GM18867 (cell line): Measurements from ENCODE around the gene CEP83.

ENCODE experiments used
- ATAC-seq: cut with Tn5 transposase; IDR thresholded peaks from one replicate; pipeline ENCODE4 v1.9.1; 2021; ENCODE audit warnings: mild to moderate bottlenecking, moderate library complexity; ENCODE audit not compliant: unreplicated experiment

Gene CEP83

GRCh38 chr12:94312378-94312777, 147.3 kb downstream of the CEP83 start:
- ATAC-seq = no peak

DNA sequence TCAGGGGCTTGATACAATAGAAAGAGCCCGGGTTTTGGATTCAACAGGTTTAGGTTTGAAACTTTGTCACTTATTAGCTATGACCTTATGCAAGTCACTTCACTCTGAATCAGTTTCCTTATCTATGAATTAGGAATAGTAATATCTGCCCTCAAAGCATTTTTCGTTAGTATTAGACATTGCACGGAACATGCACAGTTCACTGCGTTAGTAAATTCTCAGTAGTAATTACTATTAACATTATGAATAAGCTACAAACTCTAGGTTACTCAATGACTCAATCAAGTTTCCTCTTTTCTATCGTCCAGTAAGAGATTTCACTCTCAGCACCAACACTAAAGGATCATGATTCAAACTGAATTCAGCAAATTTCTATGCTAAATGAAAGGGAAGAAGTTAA, 150.3 kb downstream of the CEP83 start:
- ATAC-seq = peak; percentile 63

GRCh38 chr12:94308612-94309011, 151.1 kb downstream of the CEP83 start:
- ATAC-seq = no peak

DNA sequence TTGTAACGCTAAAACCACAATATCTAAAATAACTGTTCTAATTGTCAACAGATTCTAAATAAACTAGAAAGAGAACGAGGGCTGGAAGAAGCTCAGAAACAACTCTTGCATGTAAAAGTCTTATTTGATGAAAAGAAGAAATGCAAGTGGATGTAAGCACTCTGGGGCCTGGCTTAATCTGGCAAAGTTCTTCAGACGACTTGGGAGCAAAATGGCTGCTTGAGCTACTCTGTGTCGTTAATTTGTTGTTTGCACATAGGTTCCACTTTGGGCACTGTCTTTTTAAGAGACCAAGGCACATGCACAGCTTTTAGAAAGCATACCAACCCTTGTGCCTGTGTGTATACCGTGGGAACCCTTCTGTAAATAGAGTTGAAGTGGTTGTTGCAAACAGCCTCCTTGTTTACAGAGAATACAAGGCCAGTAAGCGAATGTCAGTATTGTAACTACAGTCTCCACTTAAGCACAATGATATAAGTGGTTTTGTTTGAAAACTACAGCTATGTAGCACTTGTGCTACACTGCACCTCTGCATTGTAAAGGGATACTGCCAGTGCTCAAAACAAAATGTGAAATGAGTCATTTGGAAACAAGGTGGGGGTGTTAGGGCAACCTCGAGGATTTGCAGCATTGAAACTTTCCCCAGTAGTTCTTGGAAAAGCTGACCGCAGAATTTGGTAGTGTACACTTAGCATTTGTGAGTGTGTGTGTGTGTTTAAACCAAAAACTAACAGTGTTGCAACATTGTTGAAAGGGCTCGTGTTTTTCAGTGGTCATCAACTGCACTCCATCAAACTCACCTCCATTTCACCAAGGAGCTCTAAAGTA, 154.3 kb downstream of the CEP83 start:
- ATAC-seq = peak; percentile 63

DNA sequence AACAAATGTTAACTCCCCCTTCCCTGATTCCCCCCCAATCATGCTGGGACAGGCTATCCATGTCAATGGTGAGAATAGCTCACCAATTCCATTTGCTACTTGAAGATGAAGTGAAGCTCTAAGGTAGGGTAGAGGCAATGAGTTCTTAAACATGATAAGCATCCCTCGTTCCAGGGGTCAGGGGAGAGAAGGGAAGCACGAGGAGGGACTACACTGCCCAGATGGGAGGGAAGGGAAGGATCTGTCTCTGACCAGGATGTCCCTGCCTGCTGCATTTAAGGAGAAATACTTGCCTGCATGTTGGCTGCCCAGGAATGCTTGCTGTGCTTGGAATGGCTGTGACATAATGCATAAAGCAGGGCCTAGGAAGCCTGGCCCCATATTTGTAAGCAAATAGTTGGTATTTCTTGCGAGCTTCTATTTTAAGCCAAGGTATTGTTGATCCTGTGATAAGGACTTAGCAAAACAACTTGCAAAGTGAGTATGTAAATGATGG, 155.1 kb downstream of the CEP83 start:
- peak; percentile 26 for ATAC-seq

DNA sequence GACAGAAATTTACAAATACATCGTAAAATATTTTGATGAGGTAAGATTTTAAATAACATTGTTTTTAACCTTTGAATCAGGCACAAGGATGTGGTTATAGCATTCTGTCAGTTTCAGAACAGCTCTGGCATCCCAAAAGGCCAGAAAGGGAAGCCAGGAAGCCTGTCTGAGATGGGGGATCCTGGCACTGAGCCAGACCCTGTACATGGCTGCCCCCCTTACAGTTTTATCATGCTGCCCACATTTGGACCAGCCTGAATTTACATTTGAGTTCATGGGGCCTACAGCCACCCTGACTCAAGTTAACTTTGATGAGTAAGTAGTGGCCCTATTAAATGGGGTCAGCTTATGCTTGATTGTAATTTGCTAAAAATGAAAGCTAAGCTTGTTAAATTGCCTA, 155.7 kb downstream of the CEP83 start:
- no peak for ATAC-seq

DNA sequence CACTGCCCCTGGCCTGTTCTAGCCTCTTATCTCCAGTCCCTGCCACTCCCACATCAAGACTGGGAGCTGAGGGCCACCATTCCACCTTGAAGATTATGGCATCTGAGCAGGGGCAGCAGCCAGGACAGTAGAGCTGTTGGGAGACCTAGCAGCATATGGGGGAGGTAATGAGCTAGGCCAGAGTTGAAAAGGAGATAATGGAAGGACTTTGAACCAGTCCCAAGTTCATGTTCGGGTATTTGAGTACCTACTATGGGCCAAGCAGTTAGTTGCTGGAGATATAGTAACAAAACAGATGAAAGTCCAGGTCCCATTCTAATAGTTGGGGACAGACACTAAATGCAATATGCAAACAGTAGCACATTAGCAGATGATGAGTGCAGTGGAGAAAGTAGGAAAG, 159.8 kb downstream of the CEP83 start:
- ATAC-seq = no peak

GRCh38 chr12:94297876-94298505, 161.7 kb downstream of the CEP83 start:
- ATAC-seq = no peak

DNA sequence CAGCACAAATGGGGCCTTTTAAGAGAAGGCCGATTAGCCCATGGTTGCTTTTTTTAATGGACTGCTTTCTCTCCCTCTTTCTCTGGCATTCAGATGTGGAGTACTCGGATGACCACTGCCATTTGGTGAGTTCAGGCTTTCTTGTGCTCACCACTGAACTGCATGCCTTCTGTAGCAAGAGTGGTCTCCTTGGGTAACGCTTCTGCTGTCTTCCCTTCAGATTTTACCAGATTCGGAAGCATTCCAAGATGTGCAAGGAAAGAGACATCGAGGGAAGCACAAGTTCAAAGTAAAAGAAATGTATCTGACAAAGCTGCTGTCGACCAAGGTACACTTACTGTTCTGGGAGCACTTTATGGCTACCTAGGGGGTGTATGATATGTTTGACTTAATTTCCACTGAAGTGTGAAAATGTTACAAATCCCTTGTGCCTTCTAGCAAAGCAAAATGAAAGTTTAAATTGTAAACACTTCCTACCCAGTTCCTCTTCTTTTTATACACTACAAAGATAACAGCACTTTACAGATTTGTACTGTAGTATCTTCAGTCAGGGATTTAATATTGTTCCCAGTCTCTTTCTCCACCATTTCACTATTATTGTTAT, 162.5 kb downstream of the CEP83 start:
- no peak for ATAC-seq

DNA sequence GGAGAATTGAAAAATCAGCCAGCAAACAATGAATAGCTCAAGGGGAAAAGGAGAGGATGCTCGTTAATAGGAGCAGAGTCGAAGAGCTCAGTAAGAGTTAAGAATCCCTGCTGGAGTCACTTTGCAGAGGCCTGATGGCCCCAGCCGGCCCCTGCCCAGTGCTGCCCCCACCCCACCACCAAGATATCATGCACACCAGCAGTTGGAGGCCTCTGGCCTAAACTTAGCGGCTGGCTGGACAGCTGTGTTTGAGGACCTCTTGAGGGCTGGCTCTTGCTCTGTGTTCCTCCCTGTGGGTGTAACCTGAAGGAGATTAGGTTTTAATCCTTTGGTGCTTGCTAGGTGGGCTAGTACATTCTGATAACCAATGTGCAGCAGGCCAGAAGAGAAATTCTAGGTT, 169.3 kb downstream of the CEP83 start:
- no peak for ATAC-seq

GRCh38 chr12:94289461-94290312, 170.0 kb downstream of the CEP83 start:
- no peak for ATAC-seq

- ATAC-seq = no peak
Measured at GRCh38 chr12:94287245-94287628, 172.4 kb downstream of the CEP83 start.

DNA sequence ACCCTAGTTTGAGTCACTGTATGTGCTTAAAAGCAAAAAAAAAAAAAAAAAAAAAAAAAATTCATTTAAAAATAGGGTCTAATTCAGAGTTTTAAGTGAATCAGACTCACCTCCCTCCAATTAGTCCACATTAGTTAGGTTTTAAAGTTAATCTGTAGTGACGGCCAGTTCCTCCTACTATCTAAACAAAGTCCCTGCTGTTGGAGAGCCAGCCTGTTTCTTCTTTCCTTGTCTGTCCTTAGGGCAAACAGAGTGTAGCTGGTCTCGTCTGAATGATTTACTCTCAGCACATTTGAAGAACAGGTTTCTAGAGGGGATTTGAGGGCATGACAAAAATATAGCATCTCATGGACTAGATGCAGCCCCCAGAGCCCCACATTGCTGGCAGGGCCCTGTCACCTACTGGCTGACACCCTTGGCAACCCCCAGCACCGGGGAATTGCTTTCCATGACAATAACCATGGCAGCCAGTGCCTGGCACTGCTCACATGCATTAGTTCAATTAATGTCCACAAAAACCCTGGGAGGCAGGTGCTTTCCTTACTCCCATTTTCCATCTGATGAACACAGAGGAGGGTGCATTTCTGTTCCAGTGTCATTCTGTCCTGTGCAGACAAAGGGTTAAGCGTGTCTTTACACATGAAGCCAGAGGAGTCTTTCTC, 173.0 kb downstream of the CEP83 start:
- ATAC-seq = no peak

DNA sequence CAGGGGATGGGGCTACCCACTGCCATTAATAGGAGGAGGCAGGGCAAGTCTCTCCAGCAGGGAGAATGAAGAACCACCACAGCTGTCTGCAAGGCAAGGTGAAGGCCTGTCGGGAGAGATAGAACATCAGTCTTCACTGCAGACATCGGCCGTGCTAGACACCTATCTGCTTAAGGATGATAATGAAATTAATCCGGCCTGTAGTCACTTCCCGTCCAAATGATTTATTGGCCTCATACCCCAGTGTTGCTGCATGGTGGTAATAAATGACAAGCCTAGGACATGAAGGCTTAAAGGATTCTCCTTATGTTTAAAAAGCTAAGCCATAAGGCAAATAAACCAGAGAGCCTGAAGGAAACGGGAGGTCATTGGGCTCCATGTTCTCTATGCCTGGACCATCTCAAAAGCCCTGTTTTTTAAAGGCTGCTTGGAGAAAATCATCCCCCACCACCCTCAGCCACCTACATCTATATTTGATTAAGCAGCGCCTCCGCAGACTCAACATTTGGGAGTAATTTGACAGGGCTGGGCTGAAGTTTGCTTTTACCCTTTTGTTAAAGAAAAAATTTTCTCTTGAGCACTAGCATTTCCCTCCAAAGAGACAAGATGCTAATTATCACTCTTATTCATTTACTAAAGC, 173.6 kb downstream of the CEP83 start:
- no peak for ATAC-seq

- ATAC-seq = no peak
Measured at GRCh38 chr12:94284859-94285258, 174.8 kb downstream of the CEP83 start.

GRCh38 chr12:94284046-94284445, 175.6 kb downstream of the CEP83 start:
- ATAC-seq = no peak

DNA sequence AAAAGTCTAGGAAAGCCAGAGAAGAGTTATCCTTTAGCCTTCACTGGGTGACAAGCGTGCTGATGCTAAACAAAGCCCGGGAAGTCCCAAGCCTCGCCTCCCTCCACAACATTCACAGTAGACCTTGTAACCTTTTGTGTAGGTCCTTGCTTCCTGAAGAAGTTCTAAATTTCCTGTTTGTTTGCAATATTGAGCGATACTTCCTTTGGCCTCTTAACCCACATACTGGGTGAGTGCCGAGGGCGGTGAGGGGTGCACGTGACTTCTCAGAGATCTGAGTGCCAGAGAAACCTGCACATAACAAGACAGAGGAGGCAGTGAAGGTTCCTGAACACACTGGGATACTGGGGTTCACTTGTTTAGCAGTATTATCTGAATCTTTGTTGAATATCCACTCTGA, 177.0 kb downstream of the CEP83 start:
- ATAC-seq = no peak

DNA sequence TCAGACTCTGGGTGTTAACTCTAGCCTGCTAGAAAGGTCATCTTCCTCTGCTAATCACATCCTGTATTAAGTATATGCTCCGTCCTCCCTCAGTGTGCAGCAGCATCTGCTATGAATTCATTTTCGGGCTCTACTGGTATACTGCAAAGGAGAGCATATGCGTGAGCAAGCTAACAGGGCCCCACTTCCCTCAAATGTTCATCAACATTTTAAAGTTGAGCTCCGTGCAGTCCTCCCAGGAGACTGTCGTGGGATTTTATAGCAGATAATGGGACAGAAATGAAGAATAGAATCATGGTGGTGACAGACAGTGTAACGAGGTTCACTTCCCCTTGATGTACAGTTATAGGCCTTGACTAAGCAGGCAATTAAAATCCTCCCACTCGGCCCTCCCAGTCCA, 179.6 kb downstream of the CEP83 start:
- ATAC-seq = no peak

DNA sequence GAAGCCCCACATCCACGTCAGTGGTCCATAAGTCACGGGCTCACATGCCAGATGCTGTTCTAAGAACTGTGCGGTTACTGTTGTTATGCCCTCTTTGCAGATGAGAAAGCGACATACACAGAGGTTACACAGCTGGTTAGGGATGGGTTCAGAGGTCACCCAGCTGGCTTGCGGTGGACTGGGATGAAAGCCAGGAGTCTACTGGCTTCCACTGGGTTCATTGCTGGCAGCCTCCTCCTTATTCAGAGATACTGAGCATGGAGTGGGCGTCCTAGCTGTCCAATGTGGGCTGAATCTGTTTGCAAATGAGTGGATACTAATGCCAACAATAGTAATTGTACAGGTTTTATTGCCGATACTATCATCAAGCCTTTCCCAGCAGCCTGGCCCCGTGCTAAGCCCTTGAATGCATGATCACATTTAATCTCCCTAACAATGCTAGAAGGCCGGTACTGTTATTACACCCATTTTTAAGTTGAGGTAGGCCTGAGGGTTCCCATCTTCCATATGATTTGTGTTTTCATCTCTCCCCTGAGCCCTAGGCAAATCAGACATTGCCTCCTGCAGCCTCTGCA, 182.2 kb downstream of the CEP83 start:
- no peak for ATAC-seq

- ATAC-seq = no peak
Measured at GRCh38 chr12:94276725-94277124, 182.9 kb downstream of the CEP83 start.
